ENCODE measurements around the gene ARHGEF28.

- TF ChIP-seq POLR2AphosphoS5 (IDR thresholded peaks at IDR 0.05; ENCODE audit: low read depth, low read length): no peak
- no peak for TF ChIP-seq TAF1 (IDR thresholded peaks at IDR 0.05; ENCODE audit: borderline replicate concordance, insufficient read depth, low read length)
- TF ChIP-seq REST (IDR thresholded peaks at IDR 0.05; ENCODE audit: insufficient read depth in 1 of 2, low read depth in 2 of 2, low read length in 2 of 2): no peak
- no peak for TF ChIP-seq SIN3A (IDR thresholded peaks at IDR 0.05; ENCODE audit: borderline replicate concordance, insufficient read depth, low read length)
Observed at GRCh38 chr5:73867345-73868335, 241.6 kb downstream of the ARHGEF28 start.
